ENCODE data around the gene ENTPD1.

DNA sequence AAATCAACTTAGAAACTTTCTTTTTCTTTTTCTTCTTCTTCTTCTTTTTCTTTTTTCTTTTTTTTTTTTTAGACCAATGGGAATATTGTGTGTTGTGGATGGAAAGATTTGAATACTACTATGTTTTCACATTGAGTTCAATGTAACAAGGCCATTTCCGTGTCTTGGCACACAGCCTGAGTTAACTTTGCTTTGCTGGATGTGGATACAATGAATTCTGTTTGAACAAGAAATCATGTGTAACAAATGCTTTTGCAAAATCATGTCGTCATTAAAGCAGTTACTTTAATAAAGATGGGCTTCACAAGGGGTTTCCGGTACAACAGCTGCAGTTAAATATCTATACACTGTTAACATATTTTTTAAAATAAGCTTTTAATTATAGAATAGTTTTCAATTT is 13.5 kb upstream of the ENTPD1 start:
- TF ChIP-seq, protein P1, sequence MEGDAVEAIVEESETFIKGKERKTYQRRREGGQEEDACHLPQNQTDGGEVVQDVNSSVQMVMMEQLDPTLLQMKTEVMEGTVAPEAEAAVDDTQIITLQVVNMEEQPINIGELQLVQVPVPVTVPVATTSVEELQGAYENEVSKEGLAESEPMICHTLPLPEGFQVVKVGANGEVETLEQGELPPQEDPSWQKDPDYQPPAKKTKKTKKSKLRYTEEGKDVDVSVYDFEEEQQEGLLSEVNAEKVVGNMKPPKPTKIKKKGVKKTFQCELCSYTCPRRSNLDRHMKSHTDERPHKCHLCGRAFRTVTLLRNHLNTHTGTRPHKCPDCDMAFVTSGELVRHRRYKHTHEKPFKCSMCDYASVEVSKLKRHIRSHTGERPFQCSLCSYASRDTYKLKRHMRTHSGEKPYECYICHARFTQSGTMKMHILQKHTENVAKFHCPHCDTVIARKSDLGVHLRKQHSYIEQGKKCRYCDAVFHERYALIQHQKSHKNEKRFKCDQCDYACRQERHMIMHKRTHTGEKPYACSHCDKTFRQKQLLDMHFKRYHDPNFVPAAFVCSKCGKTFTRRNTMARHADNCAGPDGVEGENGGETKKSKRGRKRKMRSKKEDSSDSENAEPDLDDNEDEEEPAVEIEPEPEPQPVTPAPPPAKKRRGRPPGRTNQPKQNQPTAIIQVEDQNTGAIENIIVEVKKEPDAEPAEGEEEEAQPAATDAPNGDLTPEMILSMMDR (IDR thresholded peaks at IDR 0.05; ENCODE audit: borderline replicate concordance, extremely low read depth, low read length, poor library complexity, severe bottlenecking) = no peak
- TF ChIP-seq EZH2 (IDR thresholded peaks at IDR 0.05; ENCODE audit: borderline replicate concordance, low read depth, low read length, severe bottlenecking) = no peak
